AG10803 (cell line): ENCODE measurements around the gene VSTM5.
"Not testable (repeated sequence)": the region's sequence is repeated elsewhere in the genome, so short reads cannot be mapped to it uniquely, and the experiment has no call there.

Experiments
- DNase-seq: peaks from one replicate; pipeline ENCODE4 v3.0.0; 2010; ENCODE audit warnings: low read depth
- H3K4me3 ChIP-seq: 2 replicates; pipeline ENCODE4 v1.5.1; 2011; ENCODE audit warnings: mild to moderate bottlenecking, low read length, control low read depth
- CTCF ChIP-seq: conservative IDR thresholded peaks from 2 replicates; pipeline ENCODE4 v1.5.1; 2011; ENCODE audit warnings: mild to moderate bottlenecking, low read length, control low read depth, inconsistent platforms

Gene VSTM5

GRCh38 chr11:93870616-93871015 lies 20.2 kb upstream of the VSTM5 start:
- TF ChIP-seq CTCF: no peak
- DNase-seq: no peak

GRCh38 chr11:93869830-93870229 lies 19.4 kb upstream of the VSTM5 start:
- no peak for TF ChIP-seq CTCF
- no peak overlapping the region for H3K4me3 ChIP-seq
- no peak for DNase-seq

More at GRCh38 chr11:93870616-93871015, 20.2 kb upstream of the VSTM5 start:
- H3K4me3 ChIP-seq: no peak overlapping the region

- not testable (repeated sequence) for DNase-seq, H3K4me3 ChIP-seq
Observed at GRCh38 chr11:93868404-93868803, 18.0 kb upstream of the VSTM5 start.

- peak; percentile 39 for DNase-seq
- no peak overlapping the region for H3K4me3 ChIP-seq
- no peak for TF ChIP-seq CTCF
Observed at GRCh38 chr11:93861808-93862207, 11.4 kb upstream of the VSTM5 start.

- TF ChIP-seq CTCF: no peak
- H3K4me3 ChIP-seq: no peak overlapping the region
- no peak for DNase-seq
Observed at GRCh38 chr11:93858121-93858775, 7.8 kb upstream of the VSTM5 start.

GRCh38 chr11:93857413-93858120 lies 7.1 kb upstream of the VSTM5 start:
- H3K4me3 ChIP-seq: no peak overlapping the region
- no peak for DNase-seq
- TF ChIP-seq CTCF: no peak

- no peak for DNase-seq
- no peak overlapping the region for H3K4me3 ChIP-seq
- TF ChIP-seq CTCF: no peak
Observed at GRCh38 chr11:93852242-93852641, 1.8 kb upstream of the VSTM5 start.
